Aortic smooth muscle cell (primary cell): ENCODE data around the gene MAP3K14. TPM values are rescaled to one million over a fixed set of nuclear protein-coding genes. Genes with fewer than 3 reads are reported as not detected.

Experiments used
- total RNA-seq: library from RNA; depleted of rRNA; stranded (reverse); fragments of >200 nt; gene quantifications from 2 replicates; pipeline ENCODE4 v1.2.3, GENCODE V29; 2014

MAP3K14 gene
- total RNA-seq, result 1.4 and 1.5 TPM in 2 replicates

DNA sequence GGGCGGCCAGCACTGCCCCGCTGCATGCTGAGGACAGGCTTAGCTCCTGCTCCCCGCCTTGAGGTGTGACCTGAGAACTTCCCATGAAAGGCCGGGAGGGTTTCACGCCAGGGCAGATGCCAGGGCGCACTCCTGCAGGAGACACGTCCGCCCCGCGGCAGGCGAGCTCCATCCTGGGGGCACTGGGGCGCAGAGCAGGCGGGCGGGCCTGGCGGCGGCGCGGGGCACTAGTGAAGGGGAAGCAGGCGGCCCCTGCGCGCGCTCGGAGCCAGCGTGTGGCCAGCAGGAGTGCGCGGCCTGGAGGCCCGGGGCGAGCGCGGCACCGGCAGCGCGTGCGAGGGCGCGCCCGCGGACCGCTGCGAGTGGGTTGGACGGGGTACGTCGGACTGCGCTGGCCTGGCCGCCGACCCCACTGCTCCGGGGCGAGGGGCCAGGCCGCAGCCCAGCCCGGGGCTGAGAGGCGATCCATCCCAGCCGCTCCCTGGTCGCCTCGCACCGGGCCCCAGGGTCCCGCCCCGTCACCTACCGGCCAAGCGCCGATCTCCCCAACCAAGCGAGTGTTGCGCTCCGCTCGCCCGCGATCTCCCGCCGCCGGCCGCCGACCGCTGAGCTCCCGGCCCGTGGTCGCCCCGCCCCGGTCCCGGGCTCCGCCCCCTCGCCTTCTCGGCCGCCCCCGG is at the start of gene MAP3K14:
MAP3K14 (minus strand) TSS at position 587 of the 677 bp plus-strand sequence. CDS start 26,275 bp downstream, outside the sequence.

DNA sequence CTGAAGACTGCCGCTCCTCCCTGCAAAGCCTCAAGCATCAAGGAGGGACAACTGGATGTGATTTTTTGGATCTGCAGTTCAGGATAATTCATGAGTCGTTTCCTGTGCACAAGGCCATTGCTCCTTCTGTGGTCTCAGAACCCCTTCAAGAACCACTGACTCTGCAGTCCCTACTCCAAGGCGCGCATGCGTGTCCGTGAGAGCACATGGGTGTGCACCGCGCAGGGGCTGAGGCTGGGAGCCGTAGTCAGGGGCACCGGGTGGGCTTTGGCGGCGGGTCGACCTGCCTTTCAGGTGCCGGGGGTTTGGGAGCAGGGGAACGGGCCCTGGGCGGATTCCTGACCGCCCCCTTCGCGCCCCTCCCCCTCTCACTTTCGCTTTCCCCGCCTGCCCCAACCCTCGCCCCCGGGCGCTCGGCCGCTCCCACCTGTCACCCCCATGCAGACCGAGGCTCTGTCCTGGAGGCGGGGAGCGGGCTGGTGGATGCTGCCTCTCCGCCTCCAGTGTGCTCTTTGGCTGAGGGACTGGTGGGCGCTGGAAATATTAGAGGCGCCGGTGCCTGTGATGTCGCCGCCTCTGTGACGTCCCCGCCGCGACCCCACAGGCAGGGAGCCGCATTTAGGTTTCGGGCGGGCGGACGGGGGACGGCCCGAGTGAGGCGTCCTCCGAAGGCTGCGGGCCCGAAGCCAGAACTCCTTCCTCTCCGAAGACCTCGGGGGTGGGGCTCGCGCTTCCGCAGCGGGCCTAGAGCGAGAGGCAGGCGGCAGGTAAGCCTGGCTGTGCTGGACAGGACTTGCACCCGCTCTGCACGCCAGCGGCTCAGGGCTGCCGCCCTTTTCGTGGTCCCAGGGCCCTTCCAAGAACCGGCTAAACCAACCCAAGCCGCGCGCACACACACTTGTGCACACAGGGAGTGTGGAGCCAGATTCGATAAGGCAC is 55.0 kb downstream of the MAP3K14 start, which contains the start of gene SPATA32:
SPATA32 (minus strand) TSS at position 518 of the 939 bp plus-strand sequence; CDS start at position 440, 78 bp downstream.

DNA sequence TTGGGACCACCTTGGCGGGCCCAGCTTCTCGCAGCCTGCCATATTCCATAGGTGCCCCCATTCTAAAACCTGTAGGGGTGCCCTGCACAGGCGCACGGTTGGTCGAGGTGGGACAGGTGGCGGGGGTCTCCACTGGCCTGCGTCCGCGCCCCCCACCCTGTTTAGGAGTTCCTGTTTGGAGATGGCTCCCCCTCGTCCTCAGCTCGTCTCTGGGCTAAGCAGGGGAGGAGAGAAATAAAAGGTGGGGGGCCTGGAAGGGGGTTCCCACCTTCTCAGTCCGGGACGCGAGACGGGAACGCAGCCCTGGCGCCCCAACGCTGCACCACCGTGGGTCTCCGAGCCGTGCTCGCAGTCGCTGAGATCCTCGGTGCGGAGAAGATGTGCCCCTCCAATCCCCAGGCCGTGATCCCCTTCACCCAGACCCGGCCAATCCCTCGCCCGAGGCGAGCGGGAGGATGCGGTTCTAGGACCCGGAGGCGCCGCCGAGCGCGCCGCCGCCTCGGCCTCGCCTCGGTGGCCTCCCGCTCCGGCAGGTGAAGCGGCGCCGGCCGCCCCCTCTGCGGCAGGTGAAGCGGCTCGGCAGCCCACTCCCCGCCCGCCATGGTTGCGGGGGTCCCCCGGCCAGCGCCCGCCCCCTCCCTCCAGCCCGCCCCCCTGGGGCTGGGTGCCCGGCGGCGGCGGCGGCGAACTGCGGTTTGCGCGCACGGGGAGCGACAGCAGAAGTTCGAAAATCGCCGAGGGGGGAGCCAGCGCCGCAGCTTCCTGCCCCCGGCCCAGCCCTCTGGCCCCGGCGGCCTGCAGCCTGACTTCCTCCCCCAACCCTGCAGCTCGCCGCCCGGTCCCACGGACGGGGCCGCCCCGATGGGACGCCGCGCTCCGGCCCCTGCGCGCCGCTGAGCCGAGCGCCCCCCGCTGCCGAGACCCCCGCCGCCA is 95.5 kb downstream of the MAP3K14 start, which contains the start of gene FMNL1:
FMNL1 (plus strand) TSS at position 805 of the 933 bp plus-strand sequence. CDS start 240 bp downstream, outside the sequence.

Other genes starting within 250 kb of the MAP3K14 start
- 27.3 and 57.7 TPM in 2 replicates for gene PLCD3, start 184.5 kb downstream of the MAP3K14 start, total RNA-seq
- gene ACBD4, start 181.3 kb downstream of the MAP3K14 start, total RNA-seq, result 7.1 and 8.1 TPM in 2 replicates
- gene HEXIM1, start 168.5 kb downstream of the MAP3K14 start, total RNA-seq, result 10.6 and 11.6 TPM in 2 replicates
- gene HEXIM2, start 155.1 kb downstream of the MAP3K14 start, total RNA-seq, result 7.7 and 7.9 TPM in 2 replicates
- 0.06 and 0.13 TPM in 2 replicates for gene FMNL1, start 95.1 kb downstream of the MAP3K14 start, total RNA-seq
- gene SPATA32, start 54.9 kb downstream of the MAP3K14 start, total RNA-seq, result under 0.01 and 0.06 TPM in 2 replicates
- gene ARHGAP27, start 115.8 kb upstream of the MAP3K14 start, total RNA-seq, result 2.4 and 3.6 TPM in 2 replicates
- 18.2 and 25.5 TPM in 2 replicates for gene PLEKHM1, start 173.7 kb upstream of the MAP3K14 start, total RNA-seq